Type B pancreatic cell (in vitro differentiated cells): ENCODE results near the gene KPNB1. TPM values are rescaled to one million over a fixed set of nuclear protein-coding genes. Genes with fewer than 3 reads are reported as not detected.

Experiments used
- DNase-seq: peaks from one replicate; pipeline ENCODE4 v3.0.0; 2021; ENCODE audit warnings: mixed read lengths; ENCODE audit not compliant: unreplicated experiment; ENCODE audit errors: extremely low spot score
- H3K27ac Mint-ChIP-seq: 2 replicates; pipeline ENCODE4 v1.8.0; 2021; ENCODE audit warnings: mild to moderate bottlenecking, mixed read lengths
- H3K27me3 Mint-ChIP-seq: 2 replicates; pipeline ENCODE4 v1.8.0; 2021; ENCODE audit warnings: mixed read lengths
- H3K36me3 Mint-ChIP-seq: 2 replicates; pipeline ENCODE4 v1.8.0; 2021; ENCODE audit warnings: mixed read lengths
- H3K4me1 Mint-ChIP-seq: one replicate; pipeline ENCODE4 v1.8.0; 2021; ENCODE audit warnings: mixed read lengths; ENCODE audit not compliant: unreplicated experiment
- H3K4me3 Mint-ChIP-seq: 2 replicates; pipeline ENCODE4 v1.8.0; 2021; ENCODE audit warnings: mild to moderate bottlenecking, mixed read lengths
- H3K9me3 Mint-ChIP-seq: 2 replicates; pipeline ENCODE4 v1.8.0; 2021; ENCODE audit warnings: mixed read lengths
- CTCF ChIP-seq: fragments of 200-600 bp; sonication (generic); conservative IDR thresholded peaks from 2 replicates; pipeline ENCODE4 v1.5.0; 2021; ENCODE audit warnings: antibody characterized with exemption, mild to moderate bottlenecking
- total RNA-seq: library from RNA; stranded (reverse); gene quantifications from 2 replicates; pipeline ENCODE4 v1.2.1, GENCODE V29; 2021; ENCODE audit warnings: low replicate concordance

The KPNB1 gene
- total RNA-seq, 1 donor from 2014 or later = 372 TPM

DNA sequence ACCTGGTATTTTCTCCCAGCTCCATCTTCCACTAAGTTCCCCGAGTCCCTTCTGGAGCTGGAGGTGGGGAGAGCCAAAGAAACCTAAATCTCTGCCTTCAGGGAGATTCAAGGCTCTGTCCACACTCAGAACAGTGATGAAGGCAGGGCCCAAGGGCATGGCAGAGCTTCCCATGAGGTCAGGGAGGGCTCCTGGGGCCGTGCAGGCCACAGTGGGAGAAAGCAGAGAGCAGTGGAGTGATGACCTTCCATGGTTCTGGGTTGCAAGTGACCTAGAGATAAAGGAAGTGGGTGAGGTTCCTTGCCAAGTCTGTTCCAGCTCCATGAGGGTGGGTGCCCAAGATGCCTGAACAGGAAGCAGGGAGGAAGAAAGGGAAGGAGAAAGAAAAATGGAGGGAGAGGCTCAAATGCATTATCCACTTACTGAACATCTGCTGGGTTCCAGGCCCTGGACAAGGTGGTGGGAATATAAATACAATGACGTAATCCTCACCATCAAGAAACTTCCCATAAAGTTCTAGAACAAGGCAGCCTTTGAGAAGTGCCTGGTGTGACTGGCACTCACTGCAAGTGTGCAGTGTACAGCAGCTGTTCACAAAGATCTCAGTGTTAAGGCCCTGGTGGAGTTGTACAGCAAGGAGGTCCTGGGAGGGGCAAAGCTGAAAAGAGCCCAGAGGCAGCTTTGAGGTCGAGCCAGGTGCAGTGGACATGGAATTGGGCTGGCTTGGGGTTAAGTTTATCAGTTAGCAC is 57.5 kb downstream of the KPNB1 start:
- H3K4me1 Mint-ChIP-seq = peaks cover 11% of the 10 kb centered on the region

GRCh38 chr17:47707884-47708283 is 58.2 kb downstream of the KPNB1 start:
- no peak for DNase-seq
- Mint-ChIP-seq H3K27ac (no peak overlapping the region), H3K4me1 (peaks cover 11% of the 10 kb centered on the region), H3K27me3 (peaks cover 23% of the 10 kb centered on the region), H3K9me3 (no peaks in the 10 kb centered on the region), H3K36me3 (peaks cover 3% of the 10 kb centered on the region), H3K4me3 (no peak overlapping the region)
- TF ChIP-seq CTCF = no peak

More for the DNA sequence above, 57.5 kb downstream of the KPNB1 start:
- no peak for TF ChIP-seq CTCF
- Mint-ChIP-seq H3K36me3 (peaks cover 3% of the 10 kb centered on the region), H3K27me3 (peaks cover 18% of the 10 kb centered on the region), H3K4me3 (no peak overlapping the region), H3K9me3 (no peaks in the 10 kb centered on the region), H3K27ac (no peak overlapping the region)
- DNase-seq = no peak

DNA sequence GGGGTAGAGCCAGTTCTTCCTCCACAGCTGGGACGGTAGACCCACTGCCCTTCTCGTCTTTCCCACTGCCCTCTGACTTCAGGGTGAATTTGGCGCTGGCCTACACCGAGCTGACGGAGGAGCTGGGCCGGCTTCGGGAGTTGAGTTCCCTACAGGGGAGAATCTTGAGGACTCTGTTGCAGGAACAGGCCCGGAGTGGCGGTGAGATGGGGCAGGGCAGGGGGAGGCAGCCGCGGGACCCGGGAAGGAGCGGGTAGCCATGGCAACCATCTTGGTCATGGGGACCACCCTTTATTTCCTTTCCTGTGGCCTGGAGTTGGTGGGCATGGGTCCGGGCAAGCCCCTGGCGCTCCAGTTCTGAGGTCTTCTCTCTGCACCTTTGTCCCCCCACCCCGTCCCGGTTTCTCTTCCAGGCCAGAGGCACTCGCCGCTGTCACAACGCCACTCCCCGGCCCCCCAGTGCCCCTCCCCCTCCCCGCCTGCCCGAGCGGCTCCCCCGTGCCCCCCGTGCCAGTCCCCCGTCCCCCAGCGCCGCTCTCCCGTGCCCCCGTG is 58.7 kb downstream of the KPNB1 start:
- Mint-ChIP-seq H3K4me3 (no peak overlapping the region), H3K4me1 (peaks cover 11% of the 10 kb centered on the region), H3K36me3 (peaks cover 3% of the 10 kb centered on the region), H3K9me3 (no peaks in the 10 kb centered on the region), H3K27me3 (peaks cover 28% of the 10 kb centered on the region), H3K27ac (no peak overlapping the region)
- DNase-seq = no peak
- no peak for TF ChIP-seq CTCF

GRCh38 chr17:47708864-47709541 is 59.3 kb downstream of the KPNB1 start:
- peaks cover 34% of the 10 kb centered on the region for H3K27me3 Mint-ChIP-seq
- no peak for TF ChIP-seq CTCF
- DNase-seq = no peak
- peaks cover 3% of the 10 kb centered on the region for H3K36me3 Mint-ChIP-seq
- no peaks in the 10 kb centered on the region for H3K9me3 Mint-ChIP-seq
- no peak overlapping the region for H3K27ac Mint-ChIP-seq
- H3K4me3 Mint-ChIP-seq = no peak overlapping the region
- H3K4me1 Mint-ChIP-seq = peaks cover 11% of the 10 kb centered on the region

DNA sequence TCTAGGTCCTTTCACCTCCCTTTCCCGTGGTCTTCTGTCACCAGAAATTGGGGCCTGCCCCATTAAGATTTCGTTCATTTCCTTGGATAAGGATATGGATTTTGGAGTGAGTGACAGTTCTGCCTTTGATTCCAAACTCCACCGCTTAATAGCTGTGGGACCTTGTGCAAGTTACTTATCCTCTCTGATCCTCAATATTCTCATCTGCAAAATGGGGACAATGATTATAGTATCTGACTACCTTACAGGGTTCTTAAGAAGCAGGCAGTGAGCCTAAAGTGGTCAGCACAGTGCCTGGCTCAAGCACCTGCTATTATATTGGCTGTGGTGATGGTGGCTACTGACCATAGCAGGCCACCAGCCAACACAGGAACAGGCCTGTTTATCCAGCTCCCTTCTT is 59.9 kb downstream of the KPNB1 start:
- Mint-ChIP-seq H3K4me1 (peaks cover 11% of the 10 kb centered on the region), H3K4me3 (no peak overlapping the region), H3K9me3 (no peaks in the 10 kb centered on the region), H3K27ac (no peak overlapping the region), H3K27me3 (peaks cover 40% of the 10 kb centered on the region), H3K36me3 (peaks cover 3% of the 10 kb centered on the region)
- TF ChIP-seq CTCF = no peak
- DNase-seq = no peak
